Measurements from ENCODE around the gene AOC2. TPM values are rescaled to one million over a fixed set of nuclear protein-coding genes. Genes with fewer than 3 reads are reported as not detected.

AOC2 gene
- total and polyA plus RNA-seq, 2 experiments from 2014 or later = 1.1 to 1.3 TPM

GRCh38 chr17:42798383-42799380, 45.7 kb upstream of the AOC2 start, which contains the start of the genes CNTD1 and COA3:
CNTD1 (plus strand) TSS chr17:42798861; CDS start chr17:42799068, 207 bp downstream.
COA3 (minus strand) TSS chr17:42798704; CDS start chr17:42798681, 23 bp downstream.
- TF ChIP-seq, protein P1, sequence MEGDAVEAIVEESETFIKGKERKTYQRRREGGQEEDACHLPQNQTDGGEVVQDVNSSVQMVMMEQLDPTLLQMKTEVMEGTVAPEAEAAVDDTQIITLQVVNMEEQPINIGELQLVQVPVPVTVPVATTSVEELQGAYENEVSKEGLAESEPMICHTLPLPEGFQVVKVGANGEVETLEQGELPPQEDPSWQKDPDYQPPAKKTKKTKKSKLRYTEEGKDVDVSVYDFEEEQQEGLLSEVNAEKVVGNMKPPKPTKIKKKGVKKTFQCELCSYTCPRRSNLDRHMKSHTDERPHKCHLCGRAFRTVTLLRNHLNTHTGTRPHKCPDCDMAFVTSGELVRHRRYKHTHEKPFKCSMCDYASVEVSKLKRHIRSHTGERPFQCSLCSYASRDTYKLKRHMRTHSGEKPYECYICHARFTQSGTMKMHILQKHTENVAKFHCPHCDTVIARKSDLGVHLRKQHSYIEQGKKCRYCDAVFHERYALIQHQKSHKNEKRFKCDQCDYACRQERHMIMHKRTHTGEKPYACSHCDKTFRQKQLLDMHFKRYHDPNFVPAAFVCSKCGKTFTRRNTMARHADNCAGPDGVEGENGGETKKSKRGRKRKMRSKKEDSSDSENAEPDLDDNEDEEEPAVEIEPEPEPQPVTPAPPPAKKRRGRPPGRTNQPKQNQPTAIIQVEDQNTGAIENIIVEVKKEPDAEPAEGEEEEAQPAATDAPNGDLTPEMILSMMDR (IDR thresholded peaks at IDR 0.05; ENCODE audit: poor library complexity) = no peak
- no peak for TF ChIP-seq EZH2 (IDR thresholded peaks at IDR 0.05; ENCODE audit: borderline replicate concordance)
- no peak for TF ChIP-seq EZH2phosphoT487 (IDR thresholded peaks at IDR 0.05; ENCODE audit: low read depth, severe bottlenecking, unreplicated experiment)
- peak within 1 kb of the TSS; percentile 17 for H2AFZ ChIP-seq
- H4K20me1 ChIP-seq (ENCODE audit: insufficient read depth, poor library complexity, severe bottlenecking) = no peaks in the 10 kb centered on the region
- H3K9me2 ChIP-seq (replicated peaks; ENCODE audit: insufficient read depth) = no peaks in the 10 kb centered on the region
- H3K36me3 ChIP-seq (replicated peaks; ENCODE audit: insufficient read depth, low read depth) = no peaks in the 10 kb centered on the region
- peak; percentile 91 for DNase-seq (ENCODE audit: low spot score)
- no peaks in the 10 kb centered on the region for H3K9me3 ChIP-seq (ENCODE audit: low read depth)
- H3K27me3 ChIP-seq = no peaks in the 10 kb centered on the region
- H3K4me3 ChIP-seq = peak within 1 kb of the TSS; percentile 45
- peaks cover 20% of the 10 kb centered on the region for H3K4me1 ChIP-seq (ENCODE audit: insufficient read depth)
- H3K4me2 ChIP-seq = peak within 1 kb of the TSS; percentile 90
- peaks cover 18% of the 10 kb centered on the region for H3K79me2 ChIP-seq
- peak within 1 kb of the TSS; percentile 89 for H3K27ac ChIP-seq
- WGBS (ENCODE audit: low lambda C conversion rate, missing lambda C conversion rate) = 29% methylated on average over 66 of the region's 66 CpGs

DNA sequence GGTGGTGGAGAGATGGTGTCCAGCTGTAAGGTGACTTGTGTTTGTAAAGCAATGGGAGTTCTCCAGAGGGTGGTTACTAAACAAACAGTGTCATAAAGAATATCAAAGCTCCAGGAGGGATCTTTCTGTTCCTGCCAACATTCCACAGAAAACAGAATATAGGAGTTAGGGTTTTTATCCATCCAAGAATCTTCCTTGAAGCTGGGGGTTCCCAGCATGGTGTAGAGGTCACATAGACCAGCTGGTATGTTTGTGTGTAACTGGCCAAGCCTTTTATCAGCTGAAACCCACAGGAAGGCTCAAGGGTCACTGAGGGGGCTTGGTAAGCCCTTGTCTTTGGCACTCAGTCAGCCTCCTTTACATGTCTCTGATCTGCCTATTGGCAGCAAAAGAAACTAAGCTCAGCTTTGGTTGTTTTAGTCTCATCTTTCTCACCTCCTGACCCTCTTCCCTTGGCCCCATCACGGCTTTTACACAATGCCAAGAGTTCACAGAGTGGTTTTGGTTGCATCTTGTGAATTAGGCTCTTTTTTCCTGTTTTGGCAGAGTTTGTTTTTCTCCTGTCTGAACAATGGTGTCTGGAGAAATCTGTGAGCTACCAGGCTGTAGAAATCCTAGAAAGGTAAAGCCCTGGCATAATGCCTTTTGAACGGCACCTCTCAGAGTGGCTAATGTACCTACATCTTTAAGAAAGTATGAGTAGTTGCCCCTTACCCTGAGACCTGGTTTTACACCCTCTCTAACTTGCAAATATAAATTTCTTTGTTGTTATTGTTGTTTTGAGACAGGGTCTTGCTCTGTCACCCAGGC, 41.1 kb upstream of the AOC2 start:
- Histone ChIP-seq H3K27ac (peak overlapping the region; percentile 85), H3K4me2 (peak overlapping the region; percentile 26), H4K20me1 (ENCODE audit: insufficient read depth, poor library complexity, severe bottlenecking) (no peaks in the 10 kb centered on the region), H3K4me1 (ENCODE audit: insufficient read depth) (peaks cover 40% of the 10 kb centered on the region), H3K9me2 (replicated peaks; ENCODE audit: insufficient read depth) (no peaks in the 10 kb centered on the region), H3K79me2 (peaks cover under 1% of the 10 kb centered on the region), H2AFZ (no peak overlapping the region), H3K4me3 (no peak overlapping the region), H3K9me3 (ENCODE audit: low read depth) (no peaks in the 10 kb centered on the region), H3K27me3 (no peaks in the 10 kb centered on the region), H3K36me3 (replicated peaks; ENCODE audit: insufficient read depth, low read depth) (no peaks in the 10 kb centered on the region)
- no peak for TF ChIP-seq EZH2 (IDR thresholded peaks at IDR 0.05; ENCODE audit: borderline replicate concordance)
- no peak for TF ChIP-seq EZH2phosphoT487 (IDR thresholded peaks at IDR 0.05; ENCODE audit: low read depth, severe bottlenecking, unreplicated experiment)
- TF ChIP-seq, protein P1 (IDR thresholded peaks at IDR 0.05; ENCODE audit: poor library complexity) = no peak
- no peak for DNase-seq (ENCODE audit: low spot score)
- whole genome bisulfite sequencing (ENCODE audit: low lambda C conversion rate, missing lambda C conversion rate) = 57% methylated on average over 2 of the region's 2 CpGs

GRCh38 chr17:42804918-42805367, 39.4 kb upstream of the AOC2 start:
- H3K4me3 ChIP-seq = no peak overlapping the region
- no peaks in the 10 kb centered on the region for H3K9me3 ChIP-seq (ENCODE audit: low read depth)
- H3K79me2 ChIP-seq = no peaks in the 10 kb centered on the region
- no peak overlapping the region for H3K4me2 ChIP-seq
- H2AFZ ChIP-seq = no peak overlapping the region
- H3K9me2 ChIP-seq (replicated peaks; ENCODE audit: insufficient read depth) = no peaks in the 10 kb centered on the region
- no peaks in the 10 kb centered on the region for H4K20me1 ChIP-seq (ENCODE audit: insufficient read depth, poor library complexity, severe bottlenecking)
- H3K27me3 ChIP-seq = no peaks in the 10 kb centered on the region
- no peak for DNase-seq (ENCODE audit: low spot score)
- no peaks in the 10 kb centered on the region for H3K36me3 ChIP-seq (replicated peaks; ENCODE audit: insufficient read depth, low read depth)
- H3K4me1 ChIP-seq (ENCODE audit: insufficient read depth) = peaks cover 40% of the 10 kb centered on the region
- H3K27ac ChIP-seq = peak overlapping the region; percentile 85
- 95% methylated on average over 1 of the region's 1 CpG for WGBS (ENCODE audit: low lambda C conversion rate, missing lambda C conversion rate)
- TF ChIP-seq, protein P1 (IDR thresholded peaks at IDR 0.05; ENCODE audit: poor library complexity) = no peak
- TF ChIP-seq EZH2phosphoT487 (IDR thresholded peaks at IDR 0.05; ENCODE audit: low read depth, severe bottlenecking, unreplicated experiment) (no peak), EZH2 (IDR thresholded peaks at IDR 0.05; ENCODE audit: borderline replicate concordance) (no peak)

Data from hepatocyte (in vitro differentiated cells).